Glutamatergic neuron (in vitro differentiated cells): ENCODE data around the gene SWAP70. TPM values are rescaled to one million over a fixed set of nuclear protein-coding genes. Genes with fewer than 3 reads are reported as not detected.
"Not testable (repeated sequence)": the region's sequence is repeated elsewhere in the genome, so short reads cannot be mapped to it uniquely, and the experiment has no call there.

Experiments
- DNase-seq: peaks from one replicate; pipeline ENCODE4 v3.0.0; 2022
- H3K27ac Mint-ChIP-seq: one replicate; pipeline ENCODE4 v1.8.0; 2020; ENCODE audit warnings: mild to moderate bottlenecking, mixed read lengths, inconsistent platforms; ENCODE audit not compliant: unreplicated experiment
- H3K27me3 Mint-ChIP-seq: one replicate; pipeline ENCODE4 v1.8.0; 2020; ENCODE audit warnings: mild to moderate bottlenecking, moderate library complexity, mixed read lengths, inconsistent platforms; ENCODE audit not compliant: unreplicated experiment
- H3K36me3 Mint-ChIP-seq: one replicate; pipeline ENCODE4 v1.8.0; 2020; ENCODE audit warnings: mild to moderate bottlenecking, mixed read lengths, inconsistent platforms; ENCODE audit not compliant: unreplicated experiment
- H3K4me1 Mint-ChIP-seq: one replicate; pipeline ENCODE4 v1.8.0; 2020; ENCODE audit warnings: mild to moderate bottlenecking, low read depth, mixed read lengths, inconsistent platforms; ENCODE audit not compliant: unreplicated experiment
- H3K4me3 Mint-ChIP-seq: one replicate; pipeline ENCODE4 v1.8.0; 2020; ENCODE audit warnings: mild to moderate bottlenecking, mixed read lengths, inconsistent platforms; ENCODE audit not compliant: unreplicated experiment
- H3K9me3 Mint-ChIP-seq: one replicate; pipeline ENCODE4 v1.8.0; 2020; ENCODE audit warnings: mild to moderate bottlenecking, moderate library complexity, mixed read lengths, inconsistent platforms; ENCODE audit not compliant: unreplicated experiment
- CTCF ChIP-seq: fragments of 200-600 bp; sonication (generic); IDR thresholded peaks from one replicate; pipeline ENCODE4 v1.5.0; 2021; ENCODE audit not compliant: partially characterized antibody, unreplicated experiment
- total RNA-seq: library from RNA; stranded (reverse); fragmentation: NEBNext Ultra II Directional; extraction: Animal tissue kit (Norgen Biotek cat#: 25700); gene quantifications from one replicate; pipeline ENCODE4 v1.2.1, GENCODE V29; 2021; ENCODE audit not compliant: unreplicated experiment

SWAP70 gene
- total RNA-seq, 1 donor from 2014 or later: 8.7 TPM

DNA sequence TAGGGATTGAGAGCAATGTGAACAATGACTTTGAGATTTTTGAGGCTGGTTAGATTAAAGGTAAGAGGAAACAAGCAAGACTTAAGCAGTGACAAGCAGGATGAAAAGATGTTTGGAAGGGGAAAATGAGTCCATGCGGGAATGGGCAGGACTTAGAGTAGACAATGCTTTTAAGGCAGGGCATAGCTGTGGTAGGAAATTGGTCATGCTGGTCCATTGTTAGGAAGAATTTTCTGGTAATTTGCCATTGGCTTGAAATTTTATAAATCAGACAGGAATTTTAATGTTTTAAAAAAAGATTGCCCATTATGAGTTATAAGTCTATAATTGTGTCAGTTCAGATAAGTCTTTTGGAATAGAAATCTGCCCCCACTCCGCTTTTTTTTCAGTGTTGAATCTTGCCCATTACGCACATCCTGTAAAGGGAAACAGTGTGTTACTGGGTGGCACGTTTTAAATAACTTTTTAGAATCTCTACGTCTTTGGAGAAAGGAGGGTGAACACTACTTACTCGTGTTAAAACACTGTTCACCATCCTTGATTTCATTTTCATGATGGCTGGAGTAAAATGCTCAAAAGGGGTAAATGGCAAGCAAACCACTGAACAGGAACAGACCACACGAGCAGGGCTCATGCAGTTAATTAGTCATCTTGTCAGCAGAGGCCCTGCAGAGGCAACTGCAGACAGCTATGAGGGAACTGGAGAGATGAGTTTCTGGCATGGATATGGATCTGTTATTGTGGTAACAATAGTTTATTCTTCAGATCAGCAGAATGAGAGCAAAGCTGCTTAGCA, 25.0 kb downstream of the SWAP70 start:
- Mint-ChIP-seq H3K36me3 (no peaks in the 10 kb centered on the region), H3K9me3 (no peaks in the 10 kb centered on the region), H3K27ac (no peak overlapping the region), H3K4me1 (peaks cover 6% of the 10 kb centered on the region), H3K27me3 (no peaks in the 10 kb centered on the region), H3K4me3 (no peak overlapping the region)
- no peak for TF ChIP-seq CTCF
- DNase-seq: no peak

- no peak for TF ChIP-seq CTCF
- H3K9me3 Mint-ChIP-seq: no peaks in the 10 kb centered on the region
- DNase-seq: no peak
- H3K4me3 Mint-ChIP-seq: no peak overlapping the region
- H3K4me1 Mint-ChIP-seq: peaks cover 3% of the 10 kb centered on the region
- no peak overlapping the region for H3K27ac Mint-ChIP-seq
- no peaks in the 10 kb centered on the region for H3K27me3 Mint-ChIP-seq
- H3K36me3 Mint-ChIP-seq: no peaks in the 10 kb centered on the region
Measured at GRCh38 chr11:9689721-9690120, 25.8 kb downstream of the SWAP70 start.

DNA sequence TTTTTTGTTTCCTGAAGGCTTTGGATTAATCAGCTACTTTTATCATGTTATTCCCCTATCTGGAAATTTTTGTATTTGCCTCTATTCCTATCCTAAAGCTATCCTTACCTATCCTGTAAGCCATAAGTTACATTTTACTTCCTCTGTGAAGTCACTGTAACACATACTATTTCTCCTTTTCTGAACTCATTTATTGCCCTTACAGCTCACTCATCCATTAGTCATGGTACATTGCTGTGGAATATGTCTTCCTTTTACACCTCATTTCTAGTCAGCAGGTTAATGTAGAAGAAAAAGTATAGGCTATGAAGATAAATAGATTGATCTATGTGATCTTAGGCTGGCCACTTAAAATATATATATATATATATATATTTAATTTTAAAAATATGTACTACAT, 28.0 kb downstream of the SWAP70 start:
- no peak overlapping the region for H3K4me3 Mint-ChIP-seq
- no peak overlapping the region for H3K27ac Mint-ChIP-seq
- no peaks in the 10 kb centered on the region for H3K27me3 Mint-ChIP-seq
- no peaks in the 10 kb centered on the region for H3K9me3 Mint-ChIP-seq
- no peaks in the 10 kb centered on the region for H3K36me3 Mint-ChIP-seq
- DNase-seq: no peak
- TF ChIP-seq CTCF: no peak
- no peaks in the 10 kb centered on the region for H3K4me1 Mint-ChIP-seq

DNA sequence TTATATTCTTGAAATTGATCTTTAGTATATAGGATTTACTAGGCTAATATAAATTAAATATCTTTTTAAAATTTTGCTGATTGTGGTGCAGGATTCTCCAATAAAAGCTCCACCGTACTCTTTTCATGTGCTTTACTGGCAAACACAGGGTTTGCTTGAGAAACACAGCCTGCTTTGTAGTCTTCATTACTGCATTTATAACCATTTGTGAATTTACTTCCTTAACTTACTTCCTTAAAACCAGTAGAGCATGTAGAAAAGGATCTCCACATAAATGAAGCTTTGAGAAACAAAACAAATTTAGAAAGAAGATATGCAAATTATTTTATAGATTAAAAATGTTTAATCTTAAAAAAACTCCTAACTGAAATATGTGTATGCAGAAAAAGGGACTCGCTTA, 28.8 kb downstream of the SWAP70 start:
- Mint-ChIP-seq H3K27ac (no peak overlapping the region), H3K4me3 (no peak overlapping the region), H3K36me3 (no peaks in the 10 kb centered on the region), H3K9me3 (no peaks in the 10 kb centered on the region), H3K27me3 (no peaks in the 10 kb centered on the region), H3K4me1 (no peaks in the 10 kb centered on the region)
- DNase-seq: no peak
- TF ChIP-seq CTCF: no peak

DNA sequence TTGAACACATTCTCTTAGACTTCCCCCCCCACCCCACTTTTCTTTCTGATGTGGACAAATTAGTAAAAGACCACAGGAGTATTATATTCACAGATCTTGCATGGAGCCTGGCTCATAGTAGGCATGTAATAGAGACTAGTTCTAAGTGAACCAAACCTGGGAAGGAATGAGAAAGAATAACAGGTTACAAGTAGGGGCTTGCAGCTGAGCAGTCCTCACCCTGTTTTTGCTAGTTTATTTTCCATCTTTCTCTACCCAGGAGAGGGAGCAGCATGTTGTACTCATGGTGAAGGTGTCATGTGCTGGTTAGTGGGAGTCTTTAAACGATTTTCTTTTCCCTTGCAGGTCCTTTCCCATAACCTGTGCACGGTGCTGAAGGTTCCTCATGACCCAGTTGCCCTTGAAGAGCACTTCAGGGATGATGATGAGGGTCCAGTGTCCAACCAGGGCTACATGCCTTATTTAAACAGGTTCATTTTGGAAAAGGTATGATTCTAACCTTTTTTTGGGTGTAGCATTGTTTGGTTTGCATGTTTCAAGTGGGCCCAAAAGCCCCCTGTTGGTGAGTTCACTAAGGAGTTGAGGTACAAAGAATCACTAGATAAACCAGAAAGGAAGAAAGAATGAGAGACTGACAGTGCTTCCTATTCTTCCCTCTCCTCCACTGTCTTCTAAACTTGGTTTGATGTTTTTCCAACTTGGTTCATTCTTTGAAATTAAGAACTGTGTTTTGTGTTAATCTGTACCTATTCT, 30.1 kb downstream of the SWAP70 start:
- H3K4me1 Mint-ChIP-seq: no peaks in the 10 kb centered on the region
- no peaks in the 10 kb centered on the region for H3K9me3 Mint-ChIP-seq
- TF ChIP-seq CTCF: no peak
- no peaks in the 10 kb centered on the region for H3K36me3 Mint-ChIP-seq
- no peak overlapping the region for H3K27ac Mint-ChIP-seq
- no peak for DNase-seq
- no peak overlapping the region for H3K4me3 Mint-ChIP-seq
- no peaks in the 10 kb centered on the region for H3K27me3 Mint-ChIP-seq

DNA sequence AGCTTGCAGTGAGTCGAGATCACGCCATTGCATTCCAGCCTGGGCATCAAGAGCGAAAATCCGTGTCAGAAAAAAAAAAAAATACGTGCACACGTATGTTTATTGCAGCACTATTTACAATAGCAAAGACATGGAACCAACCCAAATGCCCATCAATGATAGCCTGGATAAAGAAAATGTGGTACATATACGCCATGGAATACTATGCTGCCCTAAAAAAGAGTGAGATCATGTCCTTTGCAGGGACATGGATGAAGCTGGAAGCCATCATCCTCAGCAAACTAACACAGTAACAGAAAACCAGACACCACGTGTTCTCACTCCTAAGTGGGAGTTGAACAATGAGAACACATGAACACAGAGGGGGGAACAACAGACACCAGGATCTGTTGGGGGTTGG, 31.4 kb downstream of the SWAP70 start:
- not testable (repeated sequence) for H3K4me1 Mint-ChIP-seq, DNase-seq, H3K27ac Mint-ChIP-seq, H3K36me3 Mint-ChIP-seq, H3K27me3 Mint-ChIP-seq, H3K9me3 Mint-ChIP-seq, H3K4me3 Mint-ChIP-seq
